GM12878 (cell line): ENCODE data around the gene PCARE. TPM values are rescaled to one million over a fixed set of nuclear protein-coding genes. Genes with fewer than 3 reads are reported as not detected.

Experiments
- ATAC-seq: fragments of 200-7000 bp; cut with Tn5 transposase; 3 replicates; pipeline ENCODE4 v1.9.1; 2020; ENCODE audit warnings: mild to moderate bottlenecking, moderate library complexity
- BruUV-seq: library from RNA; stranded (reverse); fragments of 400-500 nt; replicated peaks from 2 replicates; lab custom pipeline; 2021; lab: Mats Ljungman, UMichigan
- CTCF ChIA-PET: fragments of 300-600 bp; sonication (Branson Sonifier 250); formaldehyde crosslinking; extraction: SDS; loops from one replicate; lab custom pipeline; 2021; ENCODE audit warnings: inconsistent platforms; lab: Yijun Ruan, JAX
- POLR2A ChIA-PET: fragments of 350-600 bp; formaldehyde crosslinking; extraction: SDS; loops from one replicate; lab custom pipeline; 2021; ENCODE audit warnings: inconsistent platforms; lab: Charles Lee
- RAD21 ChIA-PET: fragments of 300-600 bp; sonication (Branson Sonifier 250); formaldehyde crosslinking; loops from one replicate; lab custom pipeline; 2023; ENCODE audit warnings: antibody characterized with exemption; ENCODE audit not compliant: unreplicated experiment; lab: Charles Lee
- SMC1A ChIA-PET: fragments of 300-600 bp; sonication (Branson Sonifier 250); formaldehyde crosslinking; loops from one replicate; lab custom pipeline; 2023; ENCODE audit not compliant: unreplicated experiment, uncharacterized antibody; lab: Charles Lee
- DNase-seq: peaks from one replicate; pipeline ENCODE4 v3.0.0-alpha.2; 2011; ENCODE audit warnings: low read depth, low spot score
- FAIRE-seq: peaks from 3 replicates; lab custom pipeline; 2011; peaks lifted over from hg19 to GRCh38; lab: Jason Lieb, UNC
- H2AFZ ChIP-seq: 2 replicates; pipeline ENCODE4 v1.6.0; 2011; ENCODE audit warnings: low read depth, low read length, control low read depth; ENCODE audit not compliant: control insufficient read depth
- H3K27ac ChIP-seq: 2 replicates; pipeline ENCODE4 v1.5.1; 2011; ENCODE audit warnings: control low read depth; ENCODE audit not compliant: control insufficient read depth, insufficient read depth
- H3K27me3 ChIP-seq, 2 experiments: replicated peaks in 1 of 2; 2 replicates each; pipeline versions ENCODE4 v1.6.0 to v1.6.1; 2011; ENCODE audit warnings: low read length in 1 of 2; ENCODE audit not compliant: control insufficient read depth in 2 of 2, insufficient read depth in 2 of 2
- H3K36me3 ChIP-seq, 2 experiments: 2 replicates each; pipeline ENCODE4 v1.5.1; 2011; ENCODE audit warnings: low read length in 1 of 2; ENCODE audit not compliant: control insufficient read depth in 2 of 2, insufficient read depth in 2 of 2
- H3K4me1 ChIP-seq: 2 replicates; pipeline ENCODE4 v1.6.1; 2011; ENCODE audit warnings: mild to moderate bottlenecking, low read length, moderate library complexity, mixed read lengths; ENCODE audit not compliant: control insufficient read depth, insufficient read depth
- H3K4me2 ChIP-seq: 2 replicates; pipeline ENCODE4 v1.6.0; 2011; ENCODE audit warnings: control low read depth; ENCODE audit not compliant: control insufficient read depth, insufficient read depth
- H3K4me3 ChIP-seq: fragments of 200-600 bp; sonication (generic); 2 replicates; pipeline ENCODE4 v1.5.1; 2016
- H3K79me2 ChIP-seq: 2 replicates; pipeline ENCODE4 v1.6.0; 2011; ENCODE audit warnings: low read length; ENCODE audit not compliant: control insufficient read depth, insufficient read depth
- H3K9ac ChIP-seq: 2 replicates; pipeline ENCODE4 v1.8.0; 2011; ENCODE audit warnings: low read length, control low read depth, mixed read lengths; ENCODE audit not compliant: control insufficient read depth, insufficient read depth
- H3K9me3 ChIP-seq: replicated peaks from 3 replicates; pipeline ENCODE4 v1.5.1; 2011; ENCODE audit warnings: mild to moderate bottlenecking, low read length; ENCODE audit not compliant: control insufficient read depth, insufficient read depth
- H4K20me1 ChIP-seq: 2 replicates; pipeline ENCODE4 v1.6.0; 2011; ENCODE audit not compliant: control insufficient read depth, insufficient read depth
- BACH1 ChIP-seq: fragments of 450-650 bp; IDR thresholded peaks from 2 replicates; pipeline ENCODE4 v1.6.1; 2017; ENCODE audit warnings: mild to moderate bottlenecking, borderline replicate concordance
- FOXK2 ChIP-seq: fragments of 450-650 bp; IDR thresholded peaks from 2 replicates; pipeline ENCODE4 v1.6.1; 2017; ENCODE audit warnings: mild to moderate bottlenecking, moderate library complexity
- HDAC2 ChIP-seq: fragments of 200-600 bp; sonication (generic); IDR thresholded peaks from 2 replicates; pipeline ENCODE4 v1.6.1; 2017
- HDGF ChIP-seq: fragments of 450-650 bp; IDR thresholded peaks from 2 replicates; pipeline ENCODE4 v1.6.1; 2016; ENCODE audit warnings: antibody characterized with exemption
- IKZF2 ChIP-seq, 2 experiments: fragments of 450-650 bp; IDR thresholded peaks; 2 replicates each; pipeline ENCODE4 v1.6.1; 2017; ENCODE audit warnings: mild to moderate bottlenecking in 2 of 2, moderate library complexity in 2 of 2
- JUND ChIP-seq: IDR thresholded peaks from 2 replicates; pipeline ENCODE4 v1.6.1; 2012; ENCODE audit warnings: low read depth, mild to moderate bottlenecking, low read length, improper control_type of control experiment, moderate library complexity
- PRDM15 ChIP-seq: fragments of 450-650 bp; formaldehyde crosslinking; IDR thresholded peaks from 2 replicates; pipeline ENCODE4 v1.4.0; 2020; ENCODE audit warnings: mild to moderate bottlenecking, moderate library complexity
- SIN3A ChIP-seq: IDR thresholded peaks from 2 replicates; pipeline ENCODE4 v1.6.1; 2012; ENCODE audit warnings: low read depth, low read length, improper control_type of control experiment
- SMARCA5 ChIP-seq: fragments of 450-650 bp; IDR thresholded peaks from 2 replicates; pipeline ENCODE4 v1.6.1; 2017; ENCODE audit warnings: mild to moderate bottlenecking
- SP1 ChIP-seq: IDR thresholded peaks from one replicate; pipeline ENCODE4 v1.6.1; 2011; ENCODE audit warnings: low read depth, low read length
- ZNF217 ChIP-seq: fragments of 450-650 bp; IDR thresholded peaks from 2 replicates; pipeline ENCODE4 v1.6.1; 2017; ENCODE audit warnings: antibody characterized with exemption, mild to moderate bottlenecking
- ZNF274 ChIP-seq: IDR thresholded peaks from one replicate; pipeline ENCODE4 v1.8.0; 2011; ENCODE audit not compliant: insufficient read length, insufficient read depth
- whole genome bisulfite sequencing: methylation state at CpG from one replicate; pipeline ENCODE4 v1.1.6; 2016; ENCODE audit warnings: low lambda C conversion rate; ENCODE audit not compliant: insufficient replicate concordance, insufficient coverage; ENCODE audit errors: missing lambda C conversion rate; 5-methylcytosine and 5-hydroxymethylcytosine counted together
- in situ Hi-C: fragments of 300-500 bp; cut with MboI; formaldehyde crosslinking; loops from 9 replicates; pipeline ENCODE4 v1.14.3; 2018; ENCODE audit warnings: mixed read lengths
- intact Hi-C: fragments of 100-400 bp; cut with micrococcal nuclease; formaldehyde crosslinking; loops from one replicate; pipeline ENCODE4 v1.14.2; 2022; ENCODE audit not compliant: unreplicated experiment
- polyA plus RNA-seq, 11 experiments: library from polyadenylated mRNA; depleted of rRNA in 4 of 11; unstranded in 6 of 11; stranded (reverse) in 5 of 11; fragments of >200 nt; fragmentation: Nextera tagmentation in 4 of 11; fragmentation: Illumina TruSeq in 1 of 11; extraction: Ambion mirVana in 4 of 11; extraction: Trizol in 1 of 11; gene quantifications; 1 replicate in 1 of 11; 2 replicates in 10 of 11; pipeline versions ENCODE4 v1.2.1 to v1.2.3, GENCODE V29; 2011 to 2016; ENCODE audit warnings: inconsistent platforms in 2 of 11, missing spikeins in 2 of 11, low read depth in 1 of 11
- total RNA-seq, 4 experiments: library from RNA; depleted of rRNA in 3 of 4; stranded (reverse); fragments of >200 nt in 3 of 4; fragmentation: Illumina TruSeq in 1 of 4; extraction: Trizol in 1 of 4; gene quantifications; 2 replicates each; pipeline versions ENCODE4 v1.2.1 to v1.2.3, GENCODE V29; 2013 to 2021
- TF ChIP-seq, protein P1 (sequence below): IDR thresholded peaks from 2 replicates; pipeline ENCODE4 v1.6.1; 2011; ENCODE audit warnings: mild to moderate bottlenecking, low read depth, low read length, moderate library complexity; ENCODE audit not compliant: insufficient replicate concordance
- TF ChIP-seq, protein P2 (sequence below): IDR thresholded peaks from 2 replicates; pipeline ENCODE4 v1.6.1; 2012; ENCODE audit warnings: low read length, inconsistent platforms
- TF ChIP-seq, protein P3 (sequence below): fragments of 450-650 bp; IDR thresholded peaks from 2 replicates; pipeline ENCODE4 v1.6.1; 2017; ENCODE audit warnings: mild to moderate bottlenecking

The PCARE gene
- total and polyA plus RNA-seq, 10 of the 15 experiments (the other 5 are each of a cell fraction or from before 2014, with no cell fraction given), result 0.04 to 0.08 (median 0.06) TPM; not detected in 5

DNA sequence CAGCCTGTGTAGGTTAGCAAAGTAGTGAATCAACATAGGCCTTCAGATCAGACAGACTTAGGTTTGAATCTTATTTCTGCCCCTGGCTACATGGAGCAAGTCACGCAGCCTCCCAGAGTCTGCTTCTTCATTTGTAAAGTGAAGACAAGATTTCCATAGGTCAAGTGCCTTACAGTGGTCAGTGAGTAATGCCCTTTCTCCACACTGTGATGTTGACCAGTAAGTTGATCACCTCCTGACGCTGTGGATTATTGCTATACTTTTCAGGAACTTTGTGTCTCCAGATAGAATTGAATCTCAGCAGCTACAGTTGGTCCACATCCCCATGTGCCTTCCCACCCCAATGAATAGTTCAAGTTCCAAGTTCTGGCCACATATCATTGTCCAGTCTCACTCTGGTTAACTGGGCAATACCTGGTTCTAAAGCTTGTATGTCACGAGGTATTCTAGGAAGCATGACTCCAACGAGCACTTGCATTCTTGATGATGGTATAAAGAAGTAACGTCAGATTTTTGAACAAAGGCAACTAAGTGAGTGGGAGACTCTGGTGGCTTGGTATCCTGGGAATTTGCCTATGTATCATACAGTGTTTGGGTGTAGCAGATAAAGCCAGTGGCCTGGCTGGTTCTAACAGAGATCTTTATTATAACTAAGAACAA, 38.8 kb upstream of the PCARE start:
- Histone ChIP-seq H3K36me3 (no peaks in the 10 kb centered on the region), H3K27me3 (no peaks in the 10 kb centered on the region), H3K4me1 (peaks cover 57% of the 10 kb centered on the region), H2AFZ (no peak overlapping the region), H3K9me3 (no peaks in the 10 kb centered on the region), H3K4me3 (no peak overlapping the region), H4K20me1 (no peaks in the 10 kb centered on the region), H3K79me2 (peaks cover 18% of the 10 kb centered on the region), H3K9ac (no peak overlapping the region), H3K4me2 (no peak overlapping the region), H3K27ac (no peak overlapping the region)
- intact Hi-C loops (loop anchor here (5.0 kb wide), 1 partner anchor 41 kb away; the partner anchor contains the start of gene PCARE), in situ Hi-C loops (no loop called here)
- ChIA-PET SMC1A (interaction anchor here (1.2 to 1.4 kb wide), 2 partner anchors 8 to 17 kb away, joined by 3 to 6 read pairs; no protein-coding TSS in a partner anchor), RAD21 (interaction anchor here (0.6 to 1.2 kb wide), 3 partner anchors 16 to 59 kb away, joined by 3 read pairs; no protein-coding TSS in a partner anchor), POLR2A (interaction anchor here (0.6 to 1.7 kb wide), 3 partner anchors 8 to 148 kb away, joined by 3 to 11 read pairs (median 3); no protein-coding TSS in a partner anchor), CTCF (interaction anchor here (0.7 to 1.1 kb wide), 2 partner anchors 16 to 35 kb away, joined by 3 read pairs; no protein-coding TSS in a partner anchor)
- DNase-seq (no peak), ATAC-seq (no peak), FAIRE-seq (no peak)
- 80% methylated on average over 5 of the region's 5 CpGs for WGBS
- no TSS peak for BruUV-seq
- TF ChIP-seq IKZF2 (IDR thresholded peaks at IDR 0.05) (no peak), SMARCA5 (no peak), BACH1 (no peak), FOXK2 (no peak), ZNF217 (no peak), SP1 (no peak), PRDM15 (no peak), SIN3A (no peak), HDGF (no peak), HDAC2 (no peak), JUND (no peak), ZNF274 (no peak)
- TF ChIP-seq, protein P1, sequence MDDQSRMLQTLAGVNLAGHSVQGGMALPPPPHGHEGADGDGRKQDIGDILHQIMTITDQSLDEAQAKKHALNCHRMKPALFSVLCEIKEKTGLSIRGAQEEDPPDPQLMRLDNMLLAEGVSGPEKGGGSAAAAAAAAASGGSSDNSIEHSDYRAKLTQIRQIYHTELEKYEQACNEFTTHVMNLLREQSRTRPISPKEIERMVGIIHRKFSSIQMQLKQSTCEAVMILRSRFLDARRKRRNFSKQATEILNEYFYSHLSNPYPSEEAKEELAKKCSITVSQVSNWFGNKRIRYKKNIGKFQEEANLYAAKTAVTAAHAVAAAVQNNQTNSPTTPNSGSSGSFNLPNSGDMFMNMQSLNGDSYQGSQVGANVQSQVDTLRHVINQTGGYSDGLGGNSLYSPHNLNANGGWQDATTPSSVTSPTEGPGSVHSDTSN, result no peak
- TF ChIP-seq, protein P2, sequence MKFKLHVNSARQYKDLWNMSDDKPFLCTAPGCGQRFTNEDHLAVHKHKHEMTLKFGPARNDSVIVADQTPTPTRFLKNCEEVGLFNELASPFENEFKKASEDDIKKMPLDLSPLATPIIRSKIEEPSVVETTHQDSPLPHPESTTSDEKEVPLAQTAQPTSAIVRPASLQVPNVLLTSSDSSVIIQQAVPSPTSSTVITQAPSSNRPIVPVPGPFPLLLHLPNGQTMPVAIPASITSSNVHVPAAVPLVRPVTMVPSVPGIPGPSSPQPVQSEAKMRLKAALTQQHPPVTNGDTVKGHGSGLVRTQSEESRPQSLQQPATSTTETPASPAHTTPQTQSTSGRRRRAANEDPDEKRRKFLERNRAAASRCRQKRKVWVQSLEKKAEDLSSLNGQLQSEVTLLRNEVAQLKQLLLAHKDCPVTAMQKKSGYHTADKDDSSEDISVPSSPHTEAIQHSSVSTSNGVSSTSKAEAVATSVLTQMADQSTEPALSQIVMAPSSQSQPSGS, result no peak
- TF ChIP-seq, protein P3, sequence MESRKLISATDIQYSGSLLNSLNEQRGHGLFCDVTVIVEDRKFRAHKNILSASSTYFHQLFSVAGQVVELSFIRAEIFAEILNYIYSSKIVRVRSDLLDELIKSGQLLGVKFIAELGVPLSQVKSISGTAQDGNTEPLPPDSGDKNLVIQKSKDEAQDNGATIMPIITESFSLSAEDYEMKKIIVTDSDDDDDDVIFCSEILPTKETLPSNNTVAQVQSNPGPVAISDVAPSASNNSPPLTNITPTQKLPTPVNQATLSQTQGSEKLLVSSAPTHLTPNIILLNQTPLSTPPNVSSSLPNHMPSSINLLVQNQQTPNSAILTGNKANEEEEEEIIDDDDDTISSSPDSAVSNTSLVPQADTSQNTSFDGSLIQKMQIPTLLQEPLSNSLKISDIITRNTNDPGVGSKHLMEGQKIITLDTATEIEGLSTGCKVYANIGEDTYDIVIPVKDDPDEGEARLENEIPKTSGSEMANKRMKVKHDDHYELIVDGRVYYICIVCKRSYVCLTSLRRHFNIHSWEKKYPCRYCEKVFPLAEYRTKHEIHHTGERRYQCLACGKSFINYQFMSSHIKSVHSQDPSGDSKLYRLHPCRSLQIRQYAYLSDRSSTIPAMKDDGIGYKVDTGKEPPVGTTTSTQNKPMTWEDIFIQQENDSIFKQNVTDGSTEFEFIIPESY, result no peak
